SJSA1 (cell line): Measurements from ENCODE around the gene CLSTN1. TPM values are rescaled to one million over a fixed set of nuclear protein-coding genes. Genes with fewer than 3 reads are reported as not detected.

Experiments
- DNase-seq, 2 experiments: peaks; one replicate each; pipeline ENCODE4 v3.0.0-alpha.2; 2015 to 2020; ENCODE audit warnings: low spot score in 2 of 2, low read depth in 1 of 2
- H3K27ac ChIP-seq: fragments of 250-450 bp; sonication (Bioruptor Pico); 2 replicates; pipeline ENCODE4 v1.5.1; 2020; ENCODE audit warnings: mild to moderate bottlenecking, moderate library complexity
- H3K27me3 ChIP-seq: fragments of 250-450 bp; sonication (Bioruptor Pico); replicated peaks from 2 replicates; pipeline ENCODE4 v1.5.1; 2020; ENCODE audit warnings: mild to moderate bottlenecking, moderate library complexity
- H3K36me3 ChIP-seq: fragments of 250-450 bp; sonication (Bioruptor Pico); 2 replicates; pipeline ENCODE4 v1.5.1; 2020; ENCODE audit warnings: mild to moderate bottlenecking
- H3K4me1 ChIP-seq: fragments of 250-450 bp; sonication (Bioruptor Pico); replicated peaks from 2 replicates; pipeline ENCODE4 v1.6.1; 2021; ENCODE audit warnings: mild to moderate bottlenecking
- H3K4me3 ChIP-seq: fragments of 250-450 bp; sonication (Bioruptor Pico); 2 replicates; pipeline ENCODE4 v1.5.1; 2020; ENCODE audit warnings: mild to moderate bottlenecking
- H3K9me3 ChIP-seq: fragments of 250-450 bp; sonication (Bioruptor Pico); replicated peaks from 2 replicates; pipeline ENCODE4 v1.5.1; 2020; ENCODE audit warnings: mild to moderate bottlenecking
- total RNA-seq: library from RNA; depleted of rRNA; stranded (reverse); fragments of >200 nt; shearing (Covaris generic); gene quantifications from 2 replicates; pipeline ENCODE4 v1.2.3, GENCODE V29; 2014

The CLSTN1 gene
- total RNA-seq, 1 experiment from 2014 or later, result 64.3 TPM

- Histone ChIP-seq H3K27ac (no peak overlapping the region), H3K27me3 (no peaks in the 10 kb centered on the region), H3K9me3 (no peaks in the 10 kb centered on the region; the same call in 1 of the 2 replicates), H3K4me3 (no peak overlapping the region), H3K4me1 (peaks cover 35% of the 10 kb centered on the region), H3K36me3 (peaks cover 8% of the 10 kb centered on the region)
- no peak for DNase-seq
Observed at GRCh38 chr1:9826616-9827015, 2.9 kb upstream of the CLSTN1 start.

- peaks cover 8% of the 10 kb centered on the region for H3K36me3 ChIP-seq
- no peak for DNase-seq
- H3K9me3 ChIP-seq, result no peaks in the 10 kb centered on the region; the same call in 1 of the 2 replicates
- no peak overlapping the region for H3K4me3 ChIP-seq
- H3K27me3 ChIP-seq, result no peaks in the 10 kb centered on the region
- no peak overlapping the region for H3K27ac ChIP-seq
- H3K4me1 ChIP-seq, result peaks cover 35% of the 10 kb centered on the region
Observed at GRCh38 chr1:9826087-9826486, 2.3 kb upstream of the CLSTN1 start.

GRCh38 chr1:9825093-9826074 lies 1.6 kb upstream of the CLSTN1 start:
- peaks cover 35% of the 10 kb centered on the region for H3K4me1 ChIP-seq
- H3K4me3 ChIP-seq, result no peak overlapping the region
- no peak overlapping the region for H3K27ac ChIP-seq
- peaks cover 8% of the 10 kb centered on the region for H3K36me3 ChIP-seq
- no peaks in the 10 kb centered on the region for H3K27me3 ChIP-seq
- no peaks in the 10 kb centered on the region; the same call in 1 of the 2 replicates for H3K9me3 ChIP-seq
- peak; percentile 65 to 75 for DNase-seq

- Histone ChIP-seq H3K27ac (no peak overlapping the region), H3K4me1 (peaks cover 35% of the 10 kb centered on the region), H3K9me3 (no peaks in the 10 kb centered on the region; the same call in 1 of the 2 replicates), H3K4me3 (peak overlapping the region; percentile 98), H3K27me3 (no peaks in the 10 kb centered on the region), H3K36me3 (peaks cover 8% of the 10 kb centered on the region)
- no peak for DNase-seq
Observed at GRCh38 chr1:9824702-9825089, 931 bp upstream of the CLSTN1 start.

GRCh38 chr1:9823693-9823942 lies 147 bp downstream of the CLSTN1 start:
- H3K36me3 ChIP-seq, result peaks cover 8% of the 10 kb centered on the region
- no peaks in the 10 kb centered on the region; the same call in 1 of the 2 replicates for H3K9me3 ChIP-seq
- DNase-seq, result no peak
- H3K27me3 ChIP-seq, result no peaks in the 10 kb centered on the region
- peak overlapping the region; percentile 98 for H3K4me3 ChIP-seq
- H3K4me1 ChIP-seq, result peaks cover 35% of the 10 kb centered on the region
- H3K27ac ChIP-seq, result no peak overlapping the region

GRCh38 chr1:9822897-9823692 lies 670 bp downstream of the CLSTN1 start:
- Histone ChIP-seq H3K4me3 (peak overlapping the region; percentile 98), H3K27ac (no peak overlapping the region), H3K36me3 (peaks cover 8% of the 10 kb centered on the region), H3K27me3 (no peaks in the 10 kb centered on the region), H3K4me1 (peaks cover 35% of the 10 kb centered on the region), H3K9me3 (no peaks in the 10 kb centered on the region; the same call in 1 of the 2 replicates)
- peak in 1 of 2 experiments; percentile 35 for DNase-seq

GRCh38 chr1:9822490-9822889 lies 1.3 kb downstream of the CLSTN1 start:
- Histone ChIP-seq H3K4me1 (peaks cover 35% of the 10 kb centered on the region), H3K27ac (no peak overlapping the region), H3K36me3 (peaks cover 8% of the 10 kb centered on the region), H3K4me3 (peak overlapping the region; percentile 98), H3K27me3 (no peaks in the 10 kb centered on the region), H3K9me3 (no peaks in the 10 kb centered on the region; the same call in 1 of the 2 replicates)
- peak in 1 of 2 experiments; percentile 16 for DNase-seq

GRCh38 chr1:9821710-9822109 lies 2.1 kb downstream of the CLSTN1 start:
- H3K36me3 ChIP-seq, result peaks cover 8% of the 10 kb centered on the region
- no peak for DNase-seq
- peaks cover 35% of the 10 kb centered on the region for H3K4me1 ChIP-seq
- H3K9me3 ChIP-seq, result no peaks in the 10 kb centered on the region; the same call in 1 of the 2 replicates
- no peak overlapping the region for H3K4me3 ChIP-seq
- H3K27me3 ChIP-seq, result no peaks in the 10 kb centered on the region
- no peak overlapping the region for H3K27ac ChIP-seq

- Histone ChIP-seq H3K27me3 (no peaks in the 10 kb centered on the region), H3K36me3 (peaks cover 8% of the 10 kb centered on the region), H3K9me3 (no peaks in the 10 kb centered on the region; the same call in 1 of the 2 replicates), H3K4me3 (no peak overlapping the region), H3K27ac (no peak overlapping the region), H3K4me1 (peaks cover 27% of the 10 kb centered on the region)
- no peak for DNase-seq
Observed at GRCh38 chr1:9820521-9820920, 3.2 kb downstream of the CLSTN1 start.

- H3K9me3 ChIP-seq, result no peaks in the 10 kb centered on the region
- H3K27me3 ChIP-seq, result no peaks in the 10 kb centered on the region
- H3K4me1 ChIP-seq, result peaks cover 8% of the 10 kb centered on the region
- H3K27ac ChIP-seq, result no peak overlapping the region
- DNase-seq, result no peak
- H3K36me3 ChIP-seq, result no peaks in the 10 kb centered on the region
- H3K4me3 ChIP-seq, result no peak overlapping the region
Observed at GRCh38 chr1:9817734-9818133, 6.0 kb downstream of the CLSTN1 start.

- Histone ChIP-seq H3K9me3 (no peaks in the 10 kb centered on the region), H3K4me3 (no peak overlapping the region), H3K4me1 (no peaks in the 10 kb centered on the region), H3K27ac (no peak overlapping the region), H3K36me3 (no peaks in the 10 kb centered on the region), H3K27me3 (no peaks in the 10 kb centered on the region)
- DNase-seq, result no peak
Observed at GRCh38 chr1:9816199-9816598, 7.6 kb downstream of the CLSTN1 start.

- DNase-seq, result no peak
- H3K27ac ChIP-seq, result no peak overlapping the region
- H3K4me3 ChIP-seq, result no peak overlapping the region
- H3K36me3 ChIP-seq, result no peaks in the 10 kb centered on the region
- no peaks in the 10 kb centered on the region for H3K4me1 ChIP-seq
- H3K9me3 ChIP-seq, result no peaks in the 10 kb centered on the region
- H3K27me3 ChIP-seq, result no peaks in the 10 kb centered on the region
Observed at GRCh38 chr1:9815150-9815549, 8.6 kb downstream of the CLSTN1 start.

- no peak overlapping the region for H3K4me3 ChIP-seq
- H3K27me3 ChIP-seq, result no peaks in the 10 kb centered on the region
- DNase-seq, result no peak
- no peaks in the 10 kb centered on the region for H3K36me3 ChIP-seq
- no peak overlapping the region for H3K27ac ChIP-seq
- no peaks in the 10 kb centered on the region for H3K9me3 ChIP-seq
- H3K4me1 ChIP-seq, result no peaks in the 10 kb centered on the region
Observed at GRCh38 chr1:9814619-9815018, 9.1 kb downstream of the CLSTN1 start.
